ENCODE measurements around the gene CAPN10.
"Not testable (repeated sequence)": the region's sequence is repeated elsewhere in the genome, so short reads cannot be mapped to it uniquely, and the experiment has no call there.

Gene CAPN10

GRCh38 chr2:240557101-240557751, 29.3 kb upstream of the CAPN10 start:
- H3K4me3 ChIP-seq (ENCODE audit: low read length) = peak overlapping the region; percentile 38
- no peaks in the 10 kb centered on the region for H3K36me3 ChIP-seq (ENCODE audit: control insufficient read depth, low read depth, low read length)
- no peak overlapping the region for H3K27ac ChIP-seq (ENCODE audit: low read length)
- no peaks in the 10 kb centered on the region for H3K9me3 ChIP-seq (ENCODE audit: control insufficient read depth, low read depth, low read length)
- peaks cover 35% of the 10 kb centered on the region for H3K27me3 ChIP-seq (ENCODE audit: control insufficient read depth, insufficient read depth, low read length)
- no peak overlapping the region for H3K9ac ChIP-seq (ENCODE audit: low read length)
- peaks cover 8% of the 10 kb centered on the region for H3K4me1 ChIP-seq (ENCODE audit: control insufficient read depth, low read depth, low read length)

GRCh38 chr2:240557808-240558207, 28.7 kb upstream of the CAPN10 start, which contains the start of gene ANKMY1:
Gene ANKMY1, minus strand, starts transcription at chr2:240557988. Its CDS starts 653 bp downstream, at chr2:240557335.
- Histone ChIP-seq H3K9ac (ENCODE audit: low read length) (no peak within 1 kb of the TSS), H3K4me3 (ENCODE audit: low read length) (peak within 1 kb of the TSS; percentile 38), H3K9me3 (ENCODE audit: control insufficient read depth, low read depth, low read length) (no peaks in the 10 kb centered on the region), H3K36me3 (ENCODE audit: control insufficient read depth, low read depth, low read length) (no peaks in the 10 kb centered on the region), H3K27ac (ENCODE audit: low read length) (no peak within 1 kb of the TSS), H3K4me1 (ENCODE audit: control insufficient read depth, low read depth, low read length) (peaks cover 8% of the 10 kb centered on the region), H3K27me3 (ENCODE audit: control insufficient read depth, insufficient read depth, low read length) (peaks cover 35% of the 10 kb centered on the region)

- no peaks in the 10 kb centered on the region for H3K36me3 ChIP-seq (ENCODE audit: control insufficient read depth, low read depth, low read length)
- peaks cover 35% of the 10 kb centered on the region for H3K27me3 ChIP-seq (ENCODE audit: control insufficient read depth, insufficient read depth, low read length)
- no peak overlapping the region for H3K9ac ChIP-seq (ENCODE audit: low read length)
- H3K27ac ChIP-seq (ENCODE audit: low read length) = no peak overlapping the region
- peaks cover 8% of the 10 kb centered on the region for H3K4me1 ChIP-seq (ENCODE audit: control insufficient read depth, low read depth, low read length)
- H3K9me3 ChIP-seq (ENCODE audit: control insufficient read depth, low read depth, low read length) = no peaks in the 10 kb centered on the region
- peak overlapping the region; percentile 38 for H3K4me3 ChIP-seq (ENCODE audit: low read length)
Measured at GRCh38 chr2:240558236-240558761, 28.2 kb upstream of the CAPN10 start.

GRCh38 chr2:240559286-240559685, 27.2 kb upstream of the CAPN10 start:
- Histone ChIP-seq H3K9ac (ENCODE audit: low read length) (no peak overlapping the region), H3K36me3 (ENCODE audit: control insufficient read depth, low read depth, low read length) (no peaks in the 10 kb centered on the region), H3K4me1 (ENCODE audit: control insufficient read depth, low read depth, low read length) (peaks cover 8% of the 10 kb centered on the region), H3K27me3 (ENCODE audit: control insufficient read depth, insufficient read depth, low read length) (peaks cover 35% of the 10 kb centered on the region), H3K27ac (ENCODE audit: low read length) (no peak overlapping the region), H3K9me3 (ENCODE audit: control insufficient read depth, low read depth, low read length) (no peaks in the 10 kb centered on the region), H3K4me3 (ENCODE audit: low read length) (peak overlapping the region; percentile 70)

GRCh38 chr2:240560084-240560479, 26.5 kb upstream of the CAPN10 start, which contains the start of gene DUSP28:
Gene DUSP28, plus strand, starts transcription at chr2:240560357. Its CDS starts 328 bp downstream, at chr2:240560685.
- H3K27ac ChIP-seq (ENCODE audit: low read length) = no peak within 1 kb of the TSS
- no peaks in the 10 kb centered on the region for H3K9me3 ChIP-seq (ENCODE audit: control insufficient read depth, low read depth, low read length)
- peaks cover 8% of the 10 kb centered on the region for H3K4me1 ChIP-seq (ENCODE audit: control insufficient read depth, low read depth, low read length)
- peak within 1 kb of the TSS; percentile 70 for H3K4me3 ChIP-seq (ENCODE audit: low read length)
- peaks cover 35% of the 10 kb centered on the region for H3K27me3 ChIP-seq (ENCODE audit: control insufficient read depth, insufficient read depth, low read length)
- peak within 1 kb of the TSS; percentile 60 for H3K9ac ChIP-seq (ENCODE audit: low read length)
- H3K36me3 ChIP-seq (ENCODE audit: control insufficient read depth, low read depth, low read length) = no peaks in the 10 kb centered on the region

- peak overlapping the region; percentile 70 for H3K4me3 ChIP-seq (ENCODE audit: low read length)
- H3K4me1 ChIP-seq (ENCODE audit: control insufficient read depth, low read depth, low read length) = peaks cover 8% of the 10 kb centered on the region
- H3K27ac ChIP-seq (ENCODE audit: low read length) = no peak overlapping the region
- peak overlapping the region; percentile 60 for H3K9ac ChIP-seq (ENCODE audit: low read length)
- no peaks in the 10 kb centered on the region for H3K36me3 ChIP-seq (ENCODE audit: control insufficient read depth, low read depth, low read length)
- peaks cover 35% of the 10 kb centered on the region for H3K27me3 ChIP-seq (ENCODE audit: control insufficient read depth, insufficient read depth, low read length)
- H3K9me3 ChIP-seq (ENCODE audit: control insufficient read depth, low read depth, low read length) = no peaks in the 10 kb centered on the region
Measured at GRCh38 chr2:240560480-240561324, 25.8 kb upstream of the CAPN10 start.

GRCh38 chr2:240561325-240561971, 25.1 kb upstream of the CAPN10 start:
- Histone ChIP-seq H3K9ac (ENCODE audit: low read length) (peak overlapping the region; percentile 26), H3K36me3 (ENCODE audit: control insufficient read depth, low read depth, low read length) (no peaks in the 10 kb centered on the region), H3K27ac (ENCODE audit: low read length) (no peak overlapping the region), H3K9me3 (ENCODE audit: control insufficient read depth, low read depth, low read length) (no peaks in the 10 kb centered on the region), H3K27me3 (ENCODE audit: control insufficient read depth, insufficient read depth, low read length) (peaks cover 34% of the 10 kb centered on the region), H3K4me1 (ENCODE audit: control insufficient read depth, low read depth, low read length) (peaks cover 8% of the 10 kb centered on the region), H3K4me3 (ENCODE audit: low read length) (peak overlapping the region; percentile 70)

- H3K36me3 ChIP-seq (ENCODE audit: control insufficient read depth, low read depth, low read length); H3K9me3 ChIP-seq (ENCODE audit: control insufficient read depth, low read depth, low read length); H3K27ac ChIP-seq (ENCODE audit: low read length); H3K4me1 ChIP-seq (ENCODE audit: control insufficient read depth, low read depth, low read length); H3K9ac ChIP-seq (ENCODE audit: low read length); H3K4me3 ChIP-seq (ENCODE audit: low read length): not testable (repeated sequence)
- H3K27me3 ChIP-seq (ENCODE audit: control insufficient read depth, insufficient read depth, low read length) = peaks cover 36% of the 10 kb centered on the region
Measured at GRCh38 chr2:240563231-240563630, 23.3 kb upstream of the CAPN10 start.

- H3K36me3 ChIP-seq (ENCODE audit: control insufficient read depth, low read depth, low read length) = no peaks in the 10 kb centered on the region
- H3K9ac ChIP-seq (ENCODE audit: low read length) = no peak overlapping the region
- peaks cover 31% of the 10 kb centered on the region for H3K27me3 ChIP-seq (ENCODE audit: control insufficient read depth, insufficient read depth, low read length)
- no peak overlapping the region for H3K27ac ChIP-seq (ENCODE audit: low read length)
- no peaks in the 10 kb centered on the region for H3K9me3 ChIP-seq (ENCODE audit: control insufficient read depth, low read depth, low read length)
- H3K4me1 ChIP-seq (ENCODE audit: control insufficient read depth, low read depth, low read length) = peaks cover 8% of the 10 kb centered on the region
- no peak overlapping the region for H3K4me3 ChIP-seq (ENCODE audit: low read length)
Measured at GRCh38 chr2:240563951-240564560, 22.5 kb upstream of the CAPN10 start.

GRCh38 chr2:240564561-240565332, 21.8 kb upstream of the CAPN10 start:
- peaks cover 31% of the 10 kb centered on the region for H3K27me3 ChIP-seq (ENCODE audit: control insufficient read depth, insufficient read depth, low read length)
- no peak overlapping the region for H3K27ac ChIP-seq (ENCODE audit: low read length)
- no peak overlapping the region for H3K4me3 ChIP-seq (ENCODE audit: low read length)
- H3K9me3 ChIP-seq (ENCODE audit: control insufficient read depth, low read depth, low read length) = no peaks in the 10 kb centered on the region
- peaks cover 5% of the 10 kb centered on the region for H3K4me1 ChIP-seq (ENCODE audit: control insufficient read depth, low read depth, low read length)
- H3K36me3 ChIP-seq (ENCODE audit: control insufficient read depth, low read depth, low read length) = no peaks in the 10 kb centered on the region
- no peak overlapping the region for H3K9ac ChIP-seq (ENCODE audit: low read length)

Data from iPS-18a (cell line).